Activated CD8-positive, alpha-beta memory T cell treated with anti-CD3 and anti-CD28 coated beads, Interleukin-2, amount 50 U/mL, for 24 hours (primary cell): ENCODE measurements around the gene RER1.

Experiments
- DNase-seq: peaks from one replicate; pipeline ENCODE4 v3.0.0-alpha.2; 2020; ENCODE audit errors: extremely low read depth

The RER1 gene

GRCh38 chr1:2391041-2391930, at the start of gene RER1, which contains the start of gene MORN1:
RER1 (plus strand) TSS chr1:2391841; CDS start chr1:2395791, 3,950 bp downstream.
MORN1 (minus strand) TSS chr1:2391554; CDS start chr1:2391533, 21 bp downstream.
- DNase-seq, result peak; percentile 96

GRCh38 chr1:2342384-2343022, 49.1 kb upstream of the RER1 start:
- no peak for DNase-seq

- DNase-seq, result no peak
Measured at GRCh38 chr1:2343023-2343935, 48.4 kb upstream of the RER1 start.

GRCh38 chr1:2344121-2344681, 47.4 kb upstream of the RER1 start:
- no peak for DNase-seq

- no peak for DNase-seq
Measured at GRCh38 chr1:2344744-2345296, 46.8 kb upstream of the RER1 start.

GRCh38 chr1:2345297-2346075, 46.2 kb upstream of the RER1 start:
- no peak for DNase-seq

- no peak for DNase-seq
Measured at GRCh38 chr1:2346691-2347408, 44.8 kb upstream of the RER1 start.

- DNase-seq, result no peak
Measured at GRCh38 chr1:2347409-2347785, 44.2 kb upstream of the RER1 start.

GRCh38 chr1:2347896-2348295, 43.7 kb upstream of the RER1 start:
- no peak for DNase-seq

- no peak for DNase-seq
Measured at GRCh38 chr1:2348346-2349325, 43.0 kb upstream of the RER1 start.

- no peak for DNase-seq
Measured at GRCh38 chr1:2349806-2350205, 41.8 kb upstream of the RER1 start.

GRCh38 chr1:2350501-2350900, 41.1 kb upstream of the RER1 start:
- no peak for DNase-seq

- DNase-seq, result no peak
Measured at GRCh38 chr1:2350911-2351655, 40.6 kb upstream of the RER1 start.

- DNase-seq, result no peak
Measured at GRCh38 chr1:2351723-2352122, 39.9 kb upstream of the RER1 start.

GRCh38 chr1:2352341-2352896, 39.2 kb upstream of the RER1 start:
- no peak for DNase-seq

GRCh38 chr1:2352897-2353550, 38.6 kb upstream of the RER1 start:
- DNase-seq, result no peak
